AG04449 (cell line): ENCODE data around the gene MAGEB16.

Experiments used
- CTCF ChIA-PET: fragments of 350-600 bp; formaldehyde crosslinking; extraction: SDS; loops from one replicate; lab custom pipeline; 2021; ENCODE audit warnings: antibody characterized with exemption; lab: Yijun Ruan, JAX
- POLR2A ChIA-PET: fragments of 400-600, 350-600 bp; formaldehyde crosslinking; extraction: SDS; loops from one replicate; lab custom pipeline; 2020; ENCODE audit warnings: antibody characterized with exemption, inconsistent platforms; lab: Yijun Ruan, JAX
- DNase-seq: peaks from one replicate; pipeline ENCODE4 v3.0.0-alpha.2; 2010; ENCODE audit warnings: low read depth, low spot score
- H3K4me3 ChIP-seq: 2 replicates; pipeline ENCODE4 v1.5.1; 2011; ENCODE audit warnings: low read depth, mild to moderate bottlenecking, control low read depth, low read length
- TF ChIP-seq, protein P1 (sequence below): IDR thresholded peaks from one replicate; pipeline ENCODE4 v1.5.1; 2011; ENCODE audit warnings: mild to moderate bottlenecking, moderate library complexity, low read length, control low read depth, inconsistent platforms; ENCODE audit not compliant: insufficient read depth; ENCODE audit errors: missing control alignments

The MAGEB16 gene

DNA sequence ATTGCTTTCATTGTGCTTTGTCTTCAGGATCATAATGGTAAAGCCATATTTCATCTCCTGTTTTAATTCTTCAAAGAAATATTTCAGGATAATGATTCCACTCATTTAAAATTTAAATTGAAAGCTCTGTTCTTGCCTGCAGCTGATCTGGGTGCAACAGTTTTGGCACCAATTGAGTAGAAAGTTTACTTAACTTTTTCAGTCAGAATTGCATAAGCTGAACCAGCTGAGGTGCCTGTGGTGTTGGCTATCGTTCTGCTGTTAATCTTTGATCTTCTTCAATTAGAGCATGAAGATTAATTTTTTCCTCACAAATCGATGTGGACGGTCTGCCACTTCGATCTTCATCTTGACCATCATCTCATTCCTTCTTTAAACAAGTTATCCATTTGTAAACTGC lies 49.6 kb downstream of the MAGEB16 start:
- POLR2A ChIA-PET, result no interaction called here

More for the DNA sequence above, 49.6 kb downstream of the MAGEB16 start:
- CTCF ChIA-PET, result no interaction called here
- no peak for DNase-seq
- no peak overlapping the region for H3K4me3 ChIP-seq
- TF ChIP-seq, protein P1, sequence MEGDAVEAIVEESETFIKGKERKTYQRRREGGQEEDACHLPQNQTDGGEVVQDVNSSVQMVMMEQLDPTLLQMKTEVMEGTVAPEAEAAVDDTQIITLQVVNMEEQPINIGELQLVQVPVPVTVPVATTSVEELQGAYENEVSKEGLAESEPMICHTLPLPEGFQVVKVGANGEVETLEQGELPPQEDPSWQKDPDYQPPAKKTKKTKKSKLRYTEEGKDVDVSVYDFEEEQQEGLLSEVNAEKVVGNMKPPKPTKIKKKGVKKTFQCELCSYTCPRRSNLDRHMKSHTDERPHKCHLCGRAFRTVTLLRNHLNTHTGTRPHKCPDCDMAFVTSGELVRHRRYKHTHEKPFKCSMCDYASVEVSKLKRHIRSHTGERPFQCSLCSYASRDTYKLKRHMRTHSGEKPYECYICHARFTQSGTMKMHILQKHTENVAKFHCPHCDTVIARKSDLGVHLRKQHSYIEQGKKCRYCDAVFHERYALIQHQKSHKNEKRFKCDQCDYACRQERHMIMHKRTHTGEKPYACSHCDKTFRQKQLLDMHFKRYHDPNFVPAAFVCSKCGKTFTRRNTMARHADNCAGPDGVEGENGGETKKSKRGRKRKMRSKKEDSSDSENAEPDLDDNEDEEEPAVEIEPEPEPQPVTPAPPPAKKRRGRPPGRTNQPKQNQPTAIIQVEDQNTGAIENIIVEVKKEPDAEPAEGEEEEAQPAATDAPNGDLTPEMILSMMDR, result no peak
